Neural cell (in vitro differentiated cells): ENCODE results near the gene NAB2.

Source experiments
- EP300 ChIP-seq: fragments of 450-650 bp; conservative IDR thresholded peaks from 2 replicates; pipeline ENCODE4 v1.6.1; 2014; ENCODE audit warnings: antibody characterized with exemption, mild to moderate bottlenecking, moderate library complexity; ENCODE audit not compliant: poor library complexity, severe bottlenecking
- POLR2AphosphoS5 ChIP-seq: IDR thresholded peaks from 2 replicates; pipeline ENCODE4 v1.6.1; 2012
- RAD21 ChIP-seq: fragments of 450-650 bp; conservative IDR thresholded peaks from 2 replicates; pipeline ENCODE4 v1.6.1; 2014; ENCODE audit warnings: antibody characterized with exemption, mild to moderate bottlenecking, moderate library complexity
- TF ChIP-seq, protein P1 (sequence below): fragments of 450-650 bp; IDR thresholded peaks from 2 replicates; pipeline ENCODE4 v1.5.1; 2014; ENCODE audit warnings: antibody characterized with exemption, mild to moderate bottlenecking, moderate library complexity; ENCODE audit not compliant: poor library complexity, severe bottlenecking

DNA sequence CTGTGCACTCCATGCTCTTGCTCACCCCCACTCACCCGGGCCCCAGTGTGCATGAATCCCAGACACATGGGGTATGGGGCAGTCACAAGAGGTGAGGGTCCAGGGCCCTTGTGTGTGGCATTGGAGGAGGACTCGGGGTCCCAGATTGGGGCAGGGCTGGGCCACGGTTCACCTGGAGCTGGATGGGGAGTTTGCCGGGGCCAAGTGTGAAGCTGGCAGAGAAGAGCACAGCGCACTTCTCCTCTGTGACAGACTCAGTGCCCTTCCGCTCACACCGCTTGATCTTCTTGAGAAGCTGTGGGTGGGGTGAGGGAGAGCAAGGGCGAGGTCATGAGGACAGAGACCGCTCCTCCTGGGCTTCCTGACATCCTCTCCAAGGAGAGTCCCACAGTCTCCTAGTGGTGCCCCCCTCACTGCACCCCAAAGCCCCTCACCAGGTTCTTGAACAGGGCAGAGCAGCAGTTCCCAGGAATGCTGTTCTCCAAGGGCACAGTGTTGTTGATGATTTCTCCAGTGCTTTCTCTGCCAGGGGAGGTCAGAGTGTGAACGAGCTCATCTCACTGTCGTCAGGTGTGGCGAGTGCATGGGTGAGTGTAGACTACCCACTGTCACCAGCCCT is 15.5 kb downstream of the NAB2 start:
- TF ChIP-seq, protein P1, sequence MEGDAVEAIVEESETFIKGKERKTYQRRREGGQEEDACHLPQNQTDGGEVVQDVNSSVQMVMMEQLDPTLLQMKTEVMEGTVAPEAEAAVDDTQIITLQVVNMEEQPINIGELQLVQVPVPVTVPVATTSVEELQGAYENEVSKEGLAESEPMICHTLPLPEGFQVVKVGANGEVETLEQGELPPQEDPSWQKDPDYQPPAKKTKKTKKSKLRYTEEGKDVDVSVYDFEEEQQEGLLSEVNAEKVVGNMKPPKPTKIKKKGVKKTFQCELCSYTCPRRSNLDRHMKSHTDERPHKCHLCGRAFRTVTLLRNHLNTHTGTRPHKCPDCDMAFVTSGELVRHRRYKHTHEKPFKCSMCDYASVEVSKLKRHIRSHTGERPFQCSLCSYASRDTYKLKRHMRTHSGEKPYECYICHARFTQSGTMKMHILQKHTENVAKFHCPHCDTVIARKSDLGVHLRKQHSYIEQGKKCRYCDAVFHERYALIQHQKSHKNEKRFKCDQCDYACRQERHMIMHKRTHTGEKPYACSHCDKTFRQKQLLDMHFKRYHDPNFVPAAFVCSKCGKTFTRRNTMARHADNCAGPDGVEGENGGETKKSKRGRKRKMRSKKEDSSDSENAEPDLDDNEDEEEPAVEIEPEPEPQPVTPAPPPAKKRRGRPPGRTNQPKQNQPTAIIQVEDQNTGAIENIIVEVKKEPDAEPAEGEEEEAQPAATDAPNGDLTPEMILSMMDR, result no peak
- no peak for TF ChIP-seq EP300
- TF ChIP-seq RAD21, result no peak
- TF ChIP-seq POLR2AphosphoS5, result no peak
